GM19324 (cell line): ENCODE measurements around the gene VAMP8.
A peak's percentile ranks its signal among the peaks of the same experiment; 100 is the strongest.
"Not testable (repeated sequence)": the region's sequence is repeated elsewhere in the genome, so short reads cannot be mapped to it uniquely, and the experiment has no call there.

Experiments
- ATAC-seq: cut with Tn5 transposase; IDR thresholded peaks from one replicate; pipeline ENCODE4 v1.9.1; 2021; ENCODE audit warnings: mild to moderate bottlenecking, moderate library complexity; ENCODE audit not compliant: unreplicated experiment, low FRiP score

VAMP8 gene

DNA sequence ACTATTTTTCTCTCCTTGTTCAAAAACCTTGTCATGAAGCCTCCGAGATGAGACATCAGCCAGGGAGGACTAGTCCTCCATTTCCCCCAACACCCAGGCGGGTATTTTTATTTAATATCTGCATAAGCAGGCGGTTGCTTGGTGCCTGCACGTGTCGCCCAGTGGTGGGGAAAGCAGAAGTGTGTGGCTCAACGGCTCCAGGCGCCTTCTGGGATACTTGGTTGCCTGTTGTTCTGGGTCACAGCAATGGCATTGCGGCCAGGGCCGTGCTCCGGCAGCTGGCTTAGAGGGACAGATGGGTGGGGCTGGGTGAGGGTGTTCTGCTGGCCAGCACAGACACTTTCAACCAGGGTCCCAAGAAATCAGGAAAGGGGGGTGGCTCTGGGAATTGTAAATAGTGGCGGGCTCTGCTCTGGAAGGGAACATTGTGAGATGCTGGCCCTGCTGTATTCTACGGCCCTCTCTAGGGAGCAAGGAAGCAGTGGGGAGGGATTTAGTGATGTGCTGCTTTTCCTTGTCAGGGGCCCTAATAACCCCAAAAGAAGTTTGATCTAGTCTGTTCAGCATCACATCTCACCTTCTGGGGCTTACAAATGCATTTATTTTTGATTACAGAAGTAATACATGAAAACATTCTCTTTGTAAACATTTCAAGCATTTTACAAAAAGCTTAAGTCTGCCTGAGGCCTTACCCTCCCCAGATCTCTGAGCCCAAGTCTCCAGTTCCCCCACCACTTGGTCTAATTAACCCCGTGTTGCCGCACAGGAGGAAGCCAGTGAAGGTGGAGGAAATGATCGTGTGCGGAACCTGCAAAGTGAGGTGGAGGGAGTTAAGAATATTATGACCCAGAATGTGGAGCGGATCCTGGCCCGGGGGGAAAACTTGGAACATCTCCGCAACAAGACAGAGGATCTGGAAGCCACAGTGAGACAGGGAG, 1.1 kb downstream of the VAMP8 start:
- ATAC-seq: peak; percentile 33

DNA sequence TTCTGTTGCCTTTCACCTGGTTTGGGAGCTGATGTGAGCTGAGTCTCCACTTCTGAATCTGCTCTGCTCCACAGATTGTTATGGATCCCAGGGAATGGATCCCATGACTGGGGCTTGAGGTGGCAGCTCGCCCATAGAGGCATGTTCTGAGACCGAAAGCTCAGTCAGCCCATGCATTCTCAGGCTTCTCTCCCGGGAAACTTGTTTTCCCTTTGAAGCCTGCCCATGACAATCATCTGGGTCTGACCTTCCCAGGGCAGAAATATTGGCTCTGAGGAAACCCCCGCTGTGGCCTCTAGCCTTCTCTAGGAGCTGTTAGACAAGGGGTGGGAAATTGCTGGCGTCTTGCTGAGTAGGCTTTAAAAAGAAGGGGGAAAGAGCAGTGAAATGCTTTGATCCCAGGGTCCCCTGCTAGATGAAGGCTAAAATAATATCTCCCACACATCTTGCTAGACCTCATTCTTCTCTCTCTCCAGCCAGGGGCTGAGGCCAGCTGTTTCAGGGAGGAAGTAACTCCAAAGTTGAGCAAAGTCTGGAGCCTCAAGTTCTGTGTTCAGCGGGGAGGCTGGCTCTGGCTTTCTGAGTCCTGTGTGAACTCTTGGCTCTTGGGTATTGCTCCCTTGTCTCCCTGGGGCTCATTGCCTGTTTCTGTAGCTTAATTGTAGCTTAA, 2.0 kb downstream of the VAMP8 start:
- ATAC-seq: no peak

DNA sequence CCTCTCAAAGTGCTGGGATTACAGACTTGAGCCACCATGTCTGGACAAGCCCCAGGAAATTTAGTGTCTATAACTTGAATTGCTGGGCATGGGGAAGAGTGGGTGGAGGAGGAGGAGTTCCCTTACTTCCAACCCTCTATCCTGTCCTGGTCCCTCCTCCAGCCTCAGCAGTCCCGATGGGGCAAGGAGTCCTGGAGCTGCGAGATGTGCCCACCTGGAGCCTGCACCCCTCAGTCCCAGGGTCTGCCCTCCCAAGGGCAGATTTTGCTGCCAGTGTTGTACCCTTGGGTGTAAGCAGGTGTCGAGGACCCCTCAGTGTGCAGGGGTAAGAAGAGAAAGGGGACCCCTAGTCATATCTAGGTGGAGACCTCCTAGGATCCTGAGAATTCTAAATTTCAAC, 2.8 kb downstream of the VAMP8 start:
- no peak for ATAC-seq

DNA sequence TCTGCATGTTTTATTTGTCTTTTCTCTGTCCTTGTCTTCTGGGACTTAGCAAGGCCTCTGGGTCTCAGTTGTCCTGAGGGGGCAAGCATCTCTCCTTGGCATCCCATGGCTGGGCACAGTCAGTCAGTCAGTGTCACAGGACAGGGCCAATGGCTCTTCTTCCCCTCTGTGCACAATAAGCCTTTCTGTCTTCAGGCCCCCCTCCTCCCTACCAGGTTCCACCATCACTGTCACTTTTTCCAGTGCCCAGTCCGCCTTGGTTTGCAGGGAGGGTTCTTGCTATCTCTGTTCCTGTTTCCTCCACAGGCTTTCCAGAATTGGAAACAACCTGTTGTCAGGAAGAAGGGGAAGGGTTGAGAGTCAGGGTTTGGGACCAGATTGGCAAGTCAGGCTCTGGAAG, 5.1 kb downstream of the VAMP8 start:
- ATAC-seq: no peak

DNA sequence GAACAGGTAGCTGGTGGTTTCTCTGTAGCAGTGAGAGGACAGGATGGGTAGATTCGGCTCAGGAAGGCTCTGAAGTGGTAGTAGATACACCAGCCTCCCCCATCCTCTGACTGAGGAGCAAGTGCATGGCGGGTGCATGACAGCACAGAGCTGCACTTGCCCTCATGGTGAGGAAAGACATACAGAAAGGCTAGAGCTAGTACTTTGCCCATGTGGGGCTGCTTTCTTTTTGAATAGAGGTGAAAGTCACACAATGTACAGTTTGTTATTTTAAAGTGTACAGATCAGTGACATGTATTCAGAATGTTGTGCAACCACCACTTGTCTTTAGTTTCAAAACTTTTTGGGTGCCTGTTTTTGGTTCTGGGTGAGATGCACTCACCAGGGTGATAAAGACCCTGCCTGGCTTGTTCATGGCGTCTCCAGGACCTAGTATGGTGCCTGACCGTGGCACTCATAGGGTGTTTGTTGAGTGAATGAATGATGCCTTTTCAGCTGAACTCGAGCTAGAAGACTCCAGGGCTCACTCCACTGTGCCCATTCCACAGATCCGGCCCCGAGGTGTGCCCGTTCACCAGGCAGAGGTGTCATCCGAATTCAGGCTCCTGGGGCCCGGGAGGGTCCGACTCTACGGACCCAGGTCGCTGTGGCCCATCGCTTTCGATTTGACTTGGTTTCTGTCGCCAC, 6.4 kb downstream of the VAMP8 start:
- ATAC-seq: no peak

DNA sequence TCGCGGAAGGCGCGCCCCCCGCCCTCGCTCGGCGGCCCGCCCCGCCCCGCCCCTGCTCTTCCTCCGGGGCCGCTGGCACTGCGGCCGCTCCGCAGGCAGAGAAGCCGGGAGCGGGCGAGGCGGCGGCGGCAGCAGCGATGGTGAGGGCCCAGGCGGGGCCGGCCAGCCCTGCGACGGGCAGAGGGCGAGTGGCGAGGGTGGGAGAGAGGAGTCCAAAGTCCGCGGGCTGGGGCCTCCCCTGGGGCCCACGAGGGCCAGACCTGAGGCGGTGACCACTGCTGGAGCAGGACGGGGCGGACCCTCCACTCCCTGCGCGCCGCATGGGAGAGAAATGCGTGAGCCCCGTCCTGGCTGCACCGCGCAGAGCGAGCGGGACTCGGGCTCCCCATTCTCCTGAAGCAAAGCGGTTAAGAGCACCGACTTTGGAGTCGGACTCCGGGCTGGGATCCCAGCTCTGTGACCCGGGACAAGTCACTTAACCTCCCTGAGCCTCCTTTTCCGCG, 7.0 kb downstream of the VAMP8 start, which contains the start of gene VAMP5:
Gene VAMP5 (plus strand): TSS at position 78 of the 503 bp plus-strand sequence. CDS start 60 bp downstream, at position 138.
- peak; percentile 60 for ATAC-seq

DNA sequence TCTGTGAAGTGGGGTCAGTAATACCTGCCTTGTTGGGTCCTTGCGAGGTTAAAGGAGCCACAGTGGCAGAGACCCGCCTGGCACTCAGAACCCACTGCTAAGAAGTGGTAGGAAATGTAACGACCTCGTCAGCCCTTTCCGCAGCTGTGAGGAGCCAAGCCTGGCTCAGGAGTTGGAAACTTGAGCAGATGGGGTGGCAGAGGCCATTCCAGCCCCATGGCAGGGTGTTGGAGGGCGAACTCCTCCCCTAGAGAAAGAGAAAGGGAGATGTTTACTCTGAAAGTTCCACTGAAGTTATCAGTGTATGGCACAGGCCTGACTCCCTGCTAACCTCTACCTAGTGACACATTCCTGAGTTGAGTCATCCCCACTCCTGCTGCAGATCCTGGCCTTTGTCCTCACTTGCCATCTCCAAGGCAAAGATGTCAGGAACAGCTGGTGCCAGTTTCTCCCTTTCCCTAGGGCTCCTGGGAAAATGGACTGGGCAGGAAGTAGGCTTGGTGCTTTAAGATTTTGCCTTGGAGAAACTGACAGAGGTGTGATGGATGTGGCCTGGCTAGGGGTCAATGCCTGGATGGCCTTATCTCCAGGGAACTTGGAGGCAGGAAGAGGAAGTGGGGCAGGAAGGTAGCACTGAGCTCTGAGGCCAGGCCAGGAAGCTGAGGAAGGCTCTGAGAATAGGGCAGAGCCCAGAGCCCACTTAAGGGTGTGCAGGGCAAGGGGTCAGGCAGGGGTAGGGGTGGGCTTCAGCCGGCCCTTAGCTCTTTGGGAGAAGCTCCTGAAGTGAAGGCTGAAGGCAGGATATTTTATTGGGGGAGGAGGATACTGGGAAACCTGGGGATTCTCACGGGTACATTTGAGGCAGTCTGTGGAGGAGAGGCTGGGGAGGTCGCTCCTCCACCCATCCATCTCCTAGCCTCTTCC, 7.7 kb downstream of the VAMP8 start:
- ATAC-seq: peak; percentile 46

DNA sequence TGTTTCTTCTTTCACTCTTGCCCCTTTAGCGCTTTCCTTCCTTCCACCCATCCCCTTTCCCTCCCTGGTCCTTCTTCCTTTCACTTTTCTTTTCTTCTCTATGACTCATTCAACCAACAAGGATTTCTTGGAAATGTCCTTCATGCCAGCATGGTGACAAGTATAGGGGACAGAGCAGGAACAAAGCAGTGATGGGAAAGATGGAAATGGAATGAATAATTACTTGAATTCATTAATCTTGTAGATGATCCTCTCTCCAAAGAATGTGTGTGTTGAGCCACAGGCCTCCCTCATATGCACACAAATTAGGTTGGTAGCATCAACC, 8.4 kb downstream of the VAMP8 start:
- ATAC-seq: no peak

DNA sequence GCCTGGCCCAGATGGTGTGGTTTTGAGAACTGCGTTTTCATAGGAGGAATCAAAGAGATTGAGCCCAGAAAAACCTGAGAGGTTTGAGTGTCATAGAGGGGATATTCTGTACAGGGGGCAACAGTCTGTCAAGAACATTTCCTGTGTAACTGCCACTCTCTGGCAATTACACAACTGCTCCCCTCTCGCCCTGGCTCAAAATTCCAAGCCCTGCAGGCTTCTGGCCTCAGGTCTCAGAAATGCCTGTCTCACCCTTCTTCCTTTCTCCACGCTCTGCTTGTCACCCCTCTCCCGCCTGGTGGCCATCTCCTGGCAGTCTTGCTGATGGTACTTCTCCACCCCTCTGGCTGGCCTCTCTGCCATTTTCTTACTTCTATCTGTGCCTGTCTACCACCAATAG, 10.8 kb downstream of the VAMP8 start:
- no peak for ATAC-seq

DNA sequence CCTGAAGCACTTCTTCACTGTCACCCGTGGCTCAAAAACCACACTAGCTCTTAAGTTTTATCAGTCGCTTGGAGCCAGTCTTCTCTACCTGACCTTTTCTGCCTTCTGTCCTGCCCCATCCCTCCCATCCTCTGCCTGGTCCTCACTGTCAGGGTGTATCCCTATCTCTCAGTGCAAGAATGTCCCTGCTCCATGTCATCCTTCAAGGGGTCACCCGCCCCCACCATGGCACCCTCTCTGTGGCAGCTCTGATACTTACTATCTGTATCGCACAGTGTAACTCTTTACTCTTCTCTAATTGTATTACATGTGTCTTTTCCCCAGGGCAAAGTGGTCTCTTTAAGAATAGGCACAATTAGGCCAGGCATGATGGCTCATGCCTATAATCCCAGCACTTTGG, 11.3 kb downstream of the VAMP8 start:
- ATAC-seq: no peak

DNA sequence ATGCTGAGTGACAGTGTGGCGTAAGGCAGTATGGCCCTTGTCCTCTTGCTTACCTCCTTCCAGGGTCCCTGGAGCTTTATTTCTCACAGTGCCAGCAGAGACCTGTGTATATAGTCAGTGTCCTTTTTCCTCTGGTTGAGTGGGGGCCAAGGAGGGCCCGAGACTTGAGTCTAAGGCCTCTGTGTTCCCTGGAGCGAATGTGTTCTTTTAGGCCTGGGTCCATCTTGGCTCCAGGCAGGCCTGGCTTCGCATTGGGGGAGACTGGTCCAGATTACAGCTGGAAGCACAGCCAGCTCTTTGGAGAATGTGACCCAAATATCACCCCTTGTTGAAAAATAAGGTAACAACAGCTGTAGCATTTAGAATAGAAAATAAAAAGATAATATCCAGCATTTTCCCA, 11.8 kb downstream of the VAMP8 start:
- no peak for ATAC-seq

DNA sequence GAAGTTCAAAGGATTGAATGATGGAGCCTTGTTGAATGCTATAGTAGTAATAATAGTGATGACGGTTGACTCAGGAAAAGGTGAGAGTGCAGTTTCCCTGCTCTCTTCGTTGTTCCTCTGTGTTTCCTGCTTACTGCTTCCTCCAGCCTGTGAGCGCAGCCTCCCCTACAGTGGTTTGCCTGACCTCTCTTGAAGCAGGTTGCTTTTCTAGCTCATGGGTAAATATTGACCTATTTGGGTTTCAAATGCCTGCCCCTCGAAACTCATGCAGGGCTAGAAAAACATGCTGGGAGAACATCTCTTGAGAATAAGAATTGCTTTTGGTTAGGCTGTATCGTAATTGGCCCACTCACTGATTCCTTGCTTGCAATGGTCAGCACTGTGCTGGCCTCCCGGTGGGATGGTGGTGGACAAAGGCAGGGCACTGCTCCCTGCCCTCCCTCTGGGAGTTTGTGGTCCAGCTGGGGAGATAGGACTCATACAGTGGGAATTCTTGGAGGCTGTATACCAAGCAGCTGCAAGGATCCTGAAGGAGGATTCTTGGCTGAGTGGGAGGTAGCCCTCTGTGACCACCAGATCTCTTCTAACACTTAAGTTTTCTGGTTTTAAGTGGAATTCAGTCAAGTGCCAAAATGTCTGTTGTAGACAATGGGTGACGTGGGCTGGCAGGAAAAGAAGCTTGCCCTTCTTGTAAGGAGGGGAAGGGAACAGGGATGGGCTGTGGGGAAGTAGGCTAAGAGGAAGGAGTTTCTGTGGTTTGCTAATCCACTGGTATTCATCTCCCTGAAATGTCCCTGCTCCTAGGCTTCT, 12.8 kb downstream of the VAMP8 start:
- ATAC-seq: no peak

DNA sequence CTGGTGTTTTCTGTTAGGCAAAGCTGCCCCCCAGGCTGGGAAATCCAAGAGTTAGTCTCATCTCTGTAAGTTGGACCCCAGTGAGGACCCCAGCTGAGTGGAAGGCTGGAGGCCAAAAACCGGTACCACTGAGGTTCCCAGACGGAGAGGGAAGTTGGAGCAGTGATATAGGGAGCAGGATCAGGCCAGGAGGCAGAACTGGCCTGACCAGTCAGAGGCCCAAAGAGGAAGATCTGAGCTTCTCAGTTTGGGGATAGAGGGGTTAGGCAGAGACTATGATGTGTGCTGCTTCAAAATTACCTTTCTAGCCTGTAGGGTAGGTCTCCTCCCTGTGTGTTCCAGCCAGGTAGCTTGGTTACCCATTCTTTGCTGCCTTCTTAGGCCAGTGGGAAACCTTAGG, 13.6 kb downstream of the VAMP8 start:
- ATAC-seq: no peak

DNA sequence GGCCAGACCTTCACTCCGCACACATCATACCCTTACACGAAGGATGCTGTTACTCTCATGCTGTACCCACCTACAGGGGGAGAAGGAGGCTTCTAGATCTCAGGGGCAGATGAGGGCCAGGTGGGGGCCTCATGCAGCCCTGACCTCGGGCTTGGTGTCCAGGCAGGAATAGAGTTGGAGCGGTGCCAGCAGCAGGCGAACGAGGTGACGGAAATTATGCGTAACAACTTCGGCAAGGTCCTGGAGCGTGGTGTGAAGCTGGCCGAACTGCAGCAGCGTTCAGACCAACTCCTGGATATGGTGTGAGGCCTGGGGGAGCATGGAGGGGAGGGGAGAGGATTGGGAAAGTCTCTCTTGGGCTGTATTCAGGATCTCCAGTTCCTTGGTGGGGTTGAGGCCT, 14.2 kb downstream of the VAMP8 start:
- no peak for ATAC-seq

DNA sequence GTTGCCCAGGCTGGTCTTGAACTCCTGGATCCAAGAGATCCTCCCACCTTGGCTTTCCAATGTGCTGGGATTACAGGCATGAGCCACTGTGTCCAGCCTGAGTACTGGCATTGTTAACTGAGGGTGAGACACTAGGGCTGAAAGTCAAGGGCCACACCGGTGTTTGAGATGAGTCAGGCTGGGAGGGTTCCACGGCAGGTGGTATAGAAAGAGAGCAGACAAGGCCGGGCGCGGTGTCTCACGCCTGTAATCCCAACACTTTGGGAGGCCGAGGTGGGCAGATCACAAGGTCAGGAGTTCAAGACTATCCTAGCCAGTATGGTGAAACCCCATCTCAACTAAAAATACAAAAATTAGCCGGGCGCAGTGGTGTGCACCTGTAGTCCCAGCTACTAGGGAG, 14.9 kb downstream of the VAMP8 start:
- not testable (repeated sequence) for ATAC-seq

DNA sequence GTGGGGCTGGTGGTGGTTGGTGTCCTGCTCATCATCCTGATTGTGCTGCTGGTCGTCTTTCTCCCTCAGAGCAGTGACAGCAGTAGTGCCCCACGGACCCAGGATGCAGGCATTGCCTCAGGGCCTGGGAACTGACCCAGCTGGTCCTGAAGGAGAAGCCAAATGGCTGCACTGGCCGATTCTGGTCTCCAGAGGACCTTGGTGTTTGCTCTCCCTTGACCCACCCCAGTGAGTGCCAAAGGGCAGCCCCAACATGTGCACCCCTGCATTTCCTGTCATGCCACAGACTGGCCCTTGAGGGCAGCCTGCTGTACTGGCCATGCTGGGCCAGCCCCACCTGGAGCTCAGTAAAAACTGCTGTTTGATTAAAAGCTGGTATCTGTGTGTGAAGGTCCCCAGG, 15.6 kb downstream of the VAMP8 start:
- ATAC-seq: no peak

DNA sequence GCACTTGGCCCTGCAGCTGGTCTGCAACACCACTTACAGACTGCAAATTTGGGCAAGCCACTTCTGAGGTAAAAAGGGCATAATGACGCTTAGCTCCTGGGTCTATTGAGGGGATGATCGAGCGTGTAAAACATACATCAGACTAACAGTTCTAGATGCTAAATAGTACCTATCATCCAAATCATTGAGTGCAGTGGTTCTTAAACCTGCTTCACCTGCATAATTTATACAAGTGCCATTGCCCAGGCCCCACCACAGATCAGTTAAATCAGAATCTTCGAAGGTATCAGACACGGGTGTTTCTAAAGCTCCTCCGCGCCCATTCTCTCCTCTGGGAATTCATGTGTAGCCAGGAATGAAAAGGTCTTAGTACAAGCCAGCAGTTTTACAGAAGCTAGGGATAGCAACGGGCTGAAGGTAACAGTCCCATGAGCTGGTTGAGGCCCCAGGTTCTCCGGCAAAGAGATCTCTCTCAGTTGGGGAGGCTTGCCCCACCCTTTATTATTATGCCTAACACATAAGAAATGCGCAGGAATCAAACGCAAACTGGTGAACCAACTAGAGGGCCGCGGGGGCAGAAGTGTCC, 17.4 kb downstream of the VAMP8 start:
- no peak for ATAC-seq

DNA sequence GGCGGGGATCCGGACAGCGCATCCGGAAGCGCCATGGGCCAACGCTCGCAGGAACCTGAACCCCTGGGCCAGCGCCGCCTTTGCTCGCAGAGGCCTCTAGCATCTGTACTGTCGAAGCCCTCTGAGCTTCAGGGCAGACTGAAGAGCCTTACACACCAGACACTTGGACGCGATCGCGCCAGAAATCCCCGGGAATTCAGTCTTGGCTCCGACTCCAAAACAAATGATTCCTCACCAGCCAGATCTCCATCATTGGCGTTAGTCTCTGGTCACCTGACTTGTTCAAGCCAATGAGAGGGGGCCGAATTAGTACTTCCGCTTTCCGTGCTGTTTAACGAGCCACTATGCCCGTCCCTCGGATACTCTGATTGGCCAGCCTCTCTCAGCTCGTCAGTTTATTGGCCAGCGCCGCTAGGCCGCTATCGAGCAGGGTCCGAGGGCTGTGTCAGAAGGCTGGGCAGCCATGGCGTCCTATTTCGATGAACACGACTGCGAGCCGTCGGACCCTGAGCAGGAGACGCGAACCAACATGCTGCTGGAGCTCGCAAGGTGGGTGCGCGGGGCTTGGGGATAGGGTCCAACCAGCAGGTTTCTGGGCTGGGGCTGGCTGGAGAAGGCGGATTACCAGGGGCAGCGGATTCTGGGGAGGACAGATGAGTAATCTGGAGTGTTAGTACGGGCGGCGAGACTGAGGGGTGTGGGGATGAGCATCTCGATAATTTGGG, 18.1 kb downstream of the VAMP8 start, which contains the start of gene RNF181:
Gene RNF181 (plus strand): TSS at position 445 of the 725 bp plus-strand sequence. CDS start 19 bp downstream, at position 464.
- ATAC-seq: peak; percentile 99
